Measurements from ENCODE around the gene SYNJ2. TPM values are rescaled to one million over a fixed set of nuclear protein-coding genes. Genes with fewer than 3 reads are reported as not detected.

Gene SYNJ2
- total RNA-seq, 1 donor from 2014 or later = 42.7 TPM

GRCh38 chr6:158018851-158019361 is 37.2 kb downstream of the SYNJ2 start:
- Mint-ChIP-seq H3K27me3 (ENCODE audit: low read depth) (no peaks in the 10 kb centered on the region), H3K4me1 (peaks cover 3% of the 10 kb centered on the region), H3K27ac (no peak overlapping the region), H3K36me3 (peaks cover 9% of the 10 kb centered on the region), H3K9me3 (no peaks in the 10 kb centered on the region), H3K4me3 (no peak overlapping the region)
- DNase-seq (ENCODE audit: low spot score in 2 of 2, unreplicated experiment in 2 of 2) = no peak
- TF ChIP-seq, protein P1, sequence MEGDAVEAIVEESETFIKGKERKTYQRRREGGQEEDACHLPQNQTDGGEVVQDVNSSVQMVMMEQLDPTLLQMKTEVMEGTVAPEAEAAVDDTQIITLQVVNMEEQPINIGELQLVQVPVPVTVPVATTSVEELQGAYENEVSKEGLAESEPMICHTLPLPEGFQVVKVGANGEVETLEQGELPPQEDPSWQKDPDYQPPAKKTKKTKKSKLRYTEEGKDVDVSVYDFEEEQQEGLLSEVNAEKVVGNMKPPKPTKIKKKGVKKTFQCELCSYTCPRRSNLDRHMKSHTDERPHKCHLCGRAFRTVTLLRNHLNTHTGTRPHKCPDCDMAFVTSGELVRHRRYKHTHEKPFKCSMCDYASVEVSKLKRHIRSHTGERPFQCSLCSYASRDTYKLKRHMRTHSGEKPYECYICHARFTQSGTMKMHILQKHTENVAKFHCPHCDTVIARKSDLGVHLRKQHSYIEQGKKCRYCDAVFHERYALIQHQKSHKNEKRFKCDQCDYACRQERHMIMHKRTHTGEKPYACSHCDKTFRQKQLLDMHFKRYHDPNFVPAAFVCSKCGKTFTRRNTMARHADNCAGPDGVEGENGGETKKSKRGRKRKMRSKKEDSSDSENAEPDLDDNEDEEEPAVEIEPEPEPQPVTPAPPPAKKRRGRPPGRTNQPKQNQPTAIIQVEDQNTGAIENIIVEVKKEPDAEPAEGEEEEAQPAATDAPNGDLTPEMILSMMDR (IDR thresholded peaks at IDR 0.05; ENCODE audit: unreplicated experiment) = no peak

DNA sequence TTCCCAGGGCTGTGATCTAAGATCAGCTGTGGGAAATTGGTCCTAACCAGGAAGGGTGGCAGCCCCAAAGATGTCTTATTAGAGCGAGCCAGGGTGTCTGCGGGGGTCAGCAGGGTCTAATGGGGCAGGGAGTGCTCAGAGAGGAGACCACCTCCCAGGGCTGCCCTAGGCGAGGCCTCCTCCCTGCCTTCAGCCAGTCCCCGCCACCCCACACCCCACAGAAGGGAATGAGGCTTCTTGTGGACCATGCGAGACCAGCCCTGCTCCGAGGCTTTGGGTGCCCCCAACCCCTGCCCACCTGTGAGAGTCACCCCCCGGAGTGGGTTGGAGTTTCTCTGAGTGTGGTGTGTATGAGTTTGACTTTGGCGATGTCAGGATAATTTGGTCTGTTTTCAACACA is 37.8 kb downstream of the SYNJ2 start:
- DNase-seq (ENCODE audit: low spot score in 2 of 2, unreplicated experiment in 2 of 2) = no peak
- Mint-ChIP-seq H3K36me3 (peaks cover 9% of the 10 kb centered on the region), H3K27ac (no peak overlapping the region), H3K4me3 (no peak overlapping the region), H3K27me3 (ENCODE audit: low read depth) (no peaks in the 10 kb centered on the region), H3K9me3 (no peaks in the 10 kb centered on the region), H3K4me1 (peaks cover 4% of the 10 kb centered on the region)
- TF ChIP-seq, protein P1 (IDR thresholded peaks at IDR 0.05; ENCODE audit: unreplicated experiment) = no peak

DNA sequence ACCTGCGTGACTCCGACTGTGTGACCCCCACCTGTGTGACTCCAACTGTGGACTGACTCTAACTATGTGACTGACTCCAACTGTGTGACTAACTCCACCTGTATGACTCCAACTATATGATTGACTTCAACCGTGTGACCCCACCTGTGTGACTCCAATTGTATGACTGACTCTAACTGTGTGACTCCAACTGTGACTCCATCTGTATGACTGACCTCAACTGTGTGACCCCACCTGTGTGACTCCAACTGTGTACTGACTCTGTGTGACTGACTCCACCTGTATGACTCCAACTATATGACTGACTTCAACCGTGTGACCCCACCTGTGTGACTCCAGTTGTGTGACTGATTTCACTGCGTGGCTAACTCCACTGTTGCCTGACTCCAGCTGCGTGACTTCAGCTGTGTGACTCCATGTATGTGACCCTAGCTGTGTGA is 38.6 kb downstream of the SYNJ2 start:
- TF ChIP-seq, protein P1 (IDR thresholded peaks at IDR 0.05; ENCODE audit: unreplicated experiment) = no peak
- Mint-ChIP-seq H3K4me3 (no peak overlapping the region), H3K36me3 (peaks cover 9% of the 10 kb centered on the region), H3K9me3 (no peaks in the 10 kb centered on the region), H3K4me1 (peaks cover 5% of the 10 kb centered on the region), H3K27ac (no peak overlapping the region), H3K27me3 (ENCODE audit: low read depth) (no peaks in the 10 kb centered on the region)
- DNase-seq (ENCODE audit: low spot score in 2 of 2, unreplicated experiment in 2 of 2) = no peak

- Mint-ChIP-seq H3K36me3 (peaks cover 9% of the 10 kb centered on the region), H3K4me3 (no peak overlapping the region), H3K27ac (no peak overlapping the region), H3K9me3 (no peaks in the 10 kb centered on the region), H3K27me3 (ENCODE audit: low read depth) (no peaks in the 10 kb centered on the region), H3K4me1 (peaks cover 5% of the 10 kb centered on the region)
- no peak for DNase-seq (ENCODE audit: low spot score in 2 of 2, unreplicated experiment in 2 of 2)
- TF ChIP-seq, protein P1 (IDR thresholded peaks at IDR 0.05; ENCODE audit: unreplicated experiment) = no peak
Measured at GRCh38 chr6:158020811-158021210, 39.1 kb downstream of the SYNJ2 start.

DNA sequence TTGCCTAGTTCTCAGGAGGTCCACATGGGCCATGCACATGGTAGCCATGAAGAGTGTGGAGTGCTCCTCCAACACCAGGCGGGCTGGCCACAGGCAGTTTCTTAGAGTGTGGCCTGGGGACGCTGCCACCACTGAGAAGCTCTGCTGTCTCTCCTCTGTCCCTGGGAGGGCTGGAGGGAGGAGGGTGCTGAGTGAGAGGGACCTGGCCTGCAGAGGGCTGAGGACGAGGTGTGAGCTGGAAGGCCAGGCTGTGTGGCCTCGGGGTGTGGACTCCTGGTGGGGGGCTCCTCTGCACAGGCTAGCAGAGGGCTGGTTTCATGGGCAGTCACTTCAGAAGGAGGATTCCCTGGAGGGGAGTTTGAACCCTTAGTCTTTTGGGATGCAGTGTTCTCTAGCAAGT is 39.7 kb downstream of the SYNJ2 start:
- Mint-ChIP-seq H3K4me1 (peaks cover 11% of the 10 kb centered on the region), H3K9me3 (no peaks in the 10 kb centered on the region), H3K36me3 (peaks cover 9% of the 10 kb centered on the region), H3K4me3 (no peak overlapping the region), H3K27me3 (ENCODE audit: low read depth) (no peaks in the 10 kb centered on the region), H3K27ac (no peak overlapping the region)
- TF ChIP-seq, protein P1 (IDR thresholded peaks at IDR 0.05; ENCODE audit: unreplicated experiment) = no peak
- DNase-seq (ENCODE audit: low spot score in 2 of 2, unreplicated experiment in 2 of 2) = no peak

Measured in mesothelial cell of epicardium (in vitro differentiated cells).